Testis (tissue), 3 donors: ENCODE measurements around the gene GNB1L. TPM values are rescaled to one million over a fixed set of nuclear protein-coding genes. Genes with fewer than 3 reads are reported as not detected.

Experiments
- DNase-seq: peaks from one replicate; pipeline ENCODE4 v3.0.0-alpha.2; 2019
- H3K27ac ChIP-seq, 2 donors: fragments of 200-600 bp; sonication (generic); one replicate each; pipeline ENCODE4 v1.5.1; 2019
- H3K27me3 ChIP-seq: fragments of 200-600 bp; sonication (generic); one replicate; pipeline ENCODE4 v1.5.1; 2019
- H3K36me3 ChIP-seq: fragments of 200-600 bp; sonication (generic); one replicate; pipeline ENCODE4 v1.5.1; 2017; ENCODE audit warnings: low read depth; ENCODE audit errors: missing control alignments
- H3K4me1 ChIP-seq: fragments of 200-600 bp; sonication (generic); one replicate; pipeline ENCODE4 v1.5.1; 2019
- H3K4me3 ChIP-seq, 2 donors: fragments of 200-600 bp; sonication (generic); one replicate each; pipeline ENCODE4 v1.5.1; 2017 to 2019
- H3K9me3 ChIP-seq: fragments of 200-600 bp; sonication (generic); one replicate; pipeline ENCODE4 v1.5.1; 2017
- CTCF ChIP-seq, 3 experiments: fragments of 450-650 bp in 2 of 3; fragments of 200-600 bp in 1 of 3; sonication (generic) in 1 of 3; IDR thresholded peaks; one replicate each; pipeline ENCODE4 v1.5.1; 2016 to 2019; ENCODE audit warnings: antibody characterized with exemption in 3 of 3, mild to moderate bottlenecking in 2 of 3, moderate library complexity in 1 of 3
- POLR2A ChIP-seq: fragments of 450-650 bp; IDR thresholded peaks from one replicate; pipeline ENCODE4 v1.6.1; 2017; ENCODE audit warnings: antibody characterized with exemption, mild to moderate bottlenecking, moderate library complexity
- WGBS, 2 donors: methylation state at CpG; one replicate each; pipeline ENCODE4 v1.1.5; 2018; 5-methylcytosine and 5-hydroxymethylcytosine counted together
- intact Hi-C: fragments of 100-400 bp; cut with DNase I; formaldehyde crosslinking; loops from one replicate; pipeline ENCODE4 v1.15.1; 2023; ENCODE audit warnings: low total_unique reads
- polyA plus RNA-seq: library from polyadenylated mRNA; stranded (reverse); fragments of 350-450 nt; fragmentation: Illumina TruSeq; extraction: RNeasy Lipid Tissue Mini Kit (QIAGEN cat#74804); gene quantifications from one replicate; pipeline ENCODE4 v1.2.3, GENCODE V29; 2014; ENCODE audit warnings: low read depth, low replicate concordance; ENCODE audit not compliant: insufficient read depth
- total RNA-seq, 2 donors: library from RNA; depleted of rRNA; stranded (reverse); fragments of >200 nt; gene quantifications; one replicate each; pipeline ENCODE4 v1.2.3, GENCODE V29; 2016

Gene GNB1L
- total and polyA plus RNA-seq, 3 donors from 2014 or later: 5.5 to 6.9 (median 6.0) TPM

GRCh38 chr22:19776433-19777031 is 78.1 kb downstream of the GNB1L start:
- Histone ChIP-seq H3K9me3 (no peaks in the 10 kb centered on the region), H3K27ac (no peak overlapping the region), H3K27me3 (no peaks in the 10 kb centered on the region), H3K36me3 (no peaks in the 10 kb centered on the region), H3K4me1 (no peaks in the 10 kb centered on the region), H3K4me3 (no peak overlapping the region)
- DNase-seq: no peak
- intact Hi-C loops: no loop called here
- no peak for TF ChIP-seq CTCF (IDR thresholded peaks at IDR 0.05)
- no peak for TF ChIP-seq POLR2A
- 55 to 57% methylated on average over 17 of the region's 18 CpGs for WGBS, 2 donors

- no peak for TF ChIP-seq POLR2A
- TF ChIP-seq CTCF (IDR thresholded peaks at IDR 0.05): no peak
- Histone ChIP-seq H3K27me3 (no peaks in the 10 kb centered on the region), H3K4me3 (no peak overlapping the region), H3K9me3 (no peaks in the 10 kb centered on the region), H3K36me3 (no peaks in the 10 kb centered on the region), H3K27ac (no peak overlapping the region), H3K4me1 (no peaks in the 10 kb centered on the region)
- intact Hi-C loops: no loop called here
- 83 to 93% methylated on average over 9 to 22 of the region's 24 CpGs for WGBS, 2 donors
- DNase-seq: no peak
These were observed 79.0 kb downstream of the GNB1L start for GRCh38 chr22:19775496-19776325.

GRCh38 chr22:19774628-19775027 is 80.0 kb downstream of the GNB1L start:
- Histone ChIP-seq H3K4me1 (no peaks in the 10 kb centered on the region), H3K9me3 (no peaks in the 10 kb centered on the region), H3K36me3 (no peaks in the 10 kb centered on the region), H3K27me3 (no peaks in the 10 kb centered on the region), H3K4me3 (no peak overlapping the region), H3K27ac (no peak overlapping the region)
- 96 to 97% methylated on average over 8 of the region's 8 CpGs for WGBS, 2 donors
- TF ChIP-seq CTCF (IDR thresholded peaks at IDR 0.05) (no peak), POLR2A (no peak)
- intact Hi-C loops: no loop called here
- DNase-seq: no peak

GRCh38 chr22:19773470-19774040 is 81.1 kb downstream of the GNB1L start:
- Histone ChIP-seq H3K27ac (no peak overlapping the region), H3K36me3 (no peaks in the 10 kb centered on the region), H3K27me3 (no peaks in the 10 kb centered on the region), H3K9me3 (no peaks in the 10 kb centered on the region), H3K4me1 (no peaks in the 10 kb centered on the region), H3K4me3 (no peak overlapping the region)
- no peak for DNase-seq
- intact Hi-C loops: no loop called here
- WGBS, 2 donors: 80 to 83% methylated on average over 5 to 9 of the region's 9 CpGs
- TF ChIP-seq POLR2A (no peak), CTCF (IDR thresholded peaks at IDR 0.05) (no peak)
